SJSA1 (cell line): ENCODE results near the gene SLAMF1. TPM values are rescaled to one million over a fixed set of nuclear protein-coding genes. Genes with fewer than 3 reads are reported as not detected.
A peak's percentile ranks its signal among the peaks of the same experiment; 100 is the strongest.
"Not testable (repeated sequence)": the region's sequence is repeated elsewhere in the genome, so short reads cannot be mapped to it uniquely, and the experiment has no call there.

Experiments used
- DNase-seq, 2 experiments: peaks; one replicate each; pipeline ENCODE4 v3.0.0-alpha.2; 2015 to 2020; ENCODE audit warnings: low spot score in 2 of 2, low read depth in 1 of 2
- H3K27ac ChIP-seq: fragments of 250-450 bp; sonication (Bioruptor Pico); 2 replicates; pipeline ENCODE4 v1.5.1; 2020; ENCODE audit warnings: mild to moderate bottlenecking, moderate library complexity
- H3K27me3 ChIP-seq: fragments of 250-450 bp; sonication (Bioruptor Pico); replicated peaks from 2 replicates; pipeline ENCODE4 v1.5.1; 2020; ENCODE audit warnings: mild to moderate bottlenecking, moderate library complexity
- H3K36me3 ChIP-seq: fragments of 250-450 bp; sonication (Bioruptor Pico); 2 replicates; pipeline ENCODE4 v1.5.1; 2020; ENCODE audit warnings: mild to moderate bottlenecking
- H3K4me1 ChIP-seq: fragments of 250-450 bp; sonication (Bioruptor Pico); replicated peaks from 2 replicates; pipeline ENCODE4 v1.6.1; 2021; ENCODE audit warnings: mild to moderate bottlenecking
- H3K4me3 ChIP-seq: fragments of 250-450 bp; sonication (Bioruptor Pico); 2 replicates; pipeline ENCODE4 v1.5.1; 2020; ENCODE audit warnings: mild to moderate bottlenecking
- H3K9me3 ChIP-seq: fragments of 250-450 bp; sonication (Bioruptor Pico); replicated peaks from 2 replicates; pipeline ENCODE4 v1.5.1; 2020; ENCODE audit warnings: mild to moderate bottlenecking
- total RNA-seq: library from RNA; depleted of rRNA; stranded (reverse); fragments of >200 nt; shearing (Covaris generic); gene quantifications from 2 replicates; pipeline ENCODE4 v1.2.3, GENCODE V29; 2014; rRNA removed

SLAMF1 gene, protein sequence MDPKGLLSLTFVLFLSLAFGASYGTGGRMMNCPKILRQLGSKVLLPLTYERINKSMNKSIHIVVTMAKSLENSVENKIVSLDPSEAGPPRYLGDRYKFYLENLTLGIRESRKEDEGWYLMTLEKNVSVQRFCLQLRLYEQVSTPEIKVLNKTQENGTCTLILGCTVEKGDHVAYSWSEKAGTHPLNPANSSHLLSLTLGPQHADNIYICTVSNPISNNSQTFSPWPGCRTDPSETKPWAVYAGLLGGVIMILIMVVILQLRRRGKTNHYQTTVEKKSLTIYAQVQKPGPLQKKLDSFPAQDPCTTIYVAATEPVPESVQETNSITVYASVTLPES
- total RNA-seq, result not detected in 2 replicates

GRCh38 chr1:160646711-160647328 lies at the start of gene SLAMF1:
Gene SLAMF1 (minus strand): TSS chr1:160647044. CDS start chr1:160646945, 99 bp downstream.
- Histone ChIP-seq H3K27ac (no peak within 1 kb of the TSS), H3K9me3 (no peaks in the 10 kb centered on the region), H3K36me3 (no peaks in the 10 kb centered on the region), H3K27me3 (0 out of 2 replicates have a peak, but pooled peaks cover 7% of the 10 kb centered on the region), H3K4me3 (no peak within 1 kb of the TSS), H3K4me1 (no peaks in the 10 kb centered on the region)
- DNase-seq, result no peak

- not testable (repeated sequence) for DNase-seq, H3K27me3 ChIP-seq, H3K4me1 ChIP-seq, H3K4me3 ChIP-seq, H3K36me3 ChIP-seq, H3K27ac ChIP-seq, H3K9me3 ChIP-seq
Measured at GRCh38 chr1:160692390-160692789, 45.5 kb upstream of the SLAMF1 start.

DNA sequence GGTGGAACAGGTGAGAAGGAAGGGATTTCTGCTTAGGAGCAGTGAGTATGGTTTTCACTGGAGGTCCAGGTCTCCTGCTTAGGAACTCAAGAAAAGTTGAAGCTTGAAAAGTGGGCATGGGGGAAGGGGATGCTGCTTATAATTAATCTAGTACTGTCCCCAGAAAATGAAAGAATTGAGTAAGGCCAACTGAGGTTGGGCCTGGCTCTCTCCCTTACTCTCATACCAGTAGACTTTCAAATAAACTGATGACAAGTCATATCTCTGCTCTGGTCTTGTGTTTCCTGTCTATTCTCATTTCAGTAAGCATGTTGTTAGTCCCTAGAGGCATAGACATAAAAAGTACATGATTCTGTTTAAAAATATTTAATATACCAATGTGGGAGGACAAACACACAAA lies 38.4 kb upstream of the SLAMF1 start:
- H3K4me3 ChIP-seq, result no peak overlapping the region
- H3K27me3 ChIP-seq, result peaks cover 5% of the 10 kb centered on the region; the same call in 1 of the 2 replicates
- no peaks in the 10 kb centered on the region for H3K9me3 ChIP-seq
- no peak overlapping the region for H3K27ac ChIP-seq
- no peaks in the 10 kb centered on the region for H3K4me1 ChIP-seq
- no peak for DNase-seq
- H3K36me3 ChIP-seq, result no peaks in the 10 kb centered on the region

DNA sequence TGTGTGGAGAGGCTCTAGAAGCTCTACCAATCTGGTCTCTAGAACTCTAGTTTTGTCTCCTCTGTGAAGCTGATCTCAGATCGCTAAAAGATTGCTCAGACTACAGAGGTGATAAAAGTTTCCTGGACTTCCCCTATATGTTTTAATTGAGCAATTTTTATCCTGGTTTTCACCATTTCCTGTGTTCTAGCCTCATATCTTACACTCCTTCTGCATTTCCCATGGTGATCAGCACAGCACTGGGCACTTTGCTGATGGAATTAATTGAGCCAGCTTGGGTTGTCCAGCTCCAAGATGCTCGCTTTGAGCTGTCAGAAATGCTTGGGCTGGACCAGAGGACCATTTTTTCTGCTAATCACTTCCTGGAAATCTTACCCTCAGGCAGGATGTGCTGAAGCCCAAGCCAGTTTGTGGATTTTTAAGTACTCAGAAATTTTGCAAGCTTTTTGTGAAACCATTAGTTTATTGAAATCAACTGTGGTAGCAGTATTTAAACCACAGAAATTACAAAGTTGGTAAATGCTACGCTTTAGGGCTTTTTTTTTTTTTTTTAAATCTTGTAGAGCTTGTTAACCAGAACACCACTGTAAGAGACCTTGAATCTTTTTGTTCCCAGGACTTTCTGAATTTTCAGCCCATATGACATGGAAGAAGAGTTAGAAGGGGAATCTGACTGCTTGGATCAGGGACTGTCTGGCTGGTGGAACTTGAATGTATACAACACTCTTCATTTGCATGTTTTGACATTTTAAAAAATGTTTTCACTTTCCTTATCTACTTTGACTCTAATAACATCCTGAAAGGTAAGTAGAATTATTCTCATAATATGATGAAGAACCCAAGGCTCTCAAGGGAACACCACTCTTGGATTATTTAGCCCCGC lies 36.4 kb upstream of the SLAMF1 start:
- DNase-seq, result no peak
- H3K36me3 ChIP-seq, result no peaks in the 10 kb centered on the region

GRCh38 chr1:160681891-160682140 lies 35.0 kb upstream of the SLAMF1 start:
- H3K36me3 ChIP-seq, result no peaks in the 10 kb centered on the region
- no peaks in the 10 kb centered on the region for H3K9me3 ChIP-seq
- H3K4me3 ChIP-seq, result no peak overlapping the region
- peaks cover 5% of the 10 kb centered on the region; the same call in 1 of the 2 replicates for H3K27me3 ChIP-seq
- no peak overlapping the region for H3K27ac ChIP-seq
- H3K4me1 ChIP-seq, result no peaks in the 10 kb centered on the region
- DNase-seq, result no peak

More for the DNA sequence above, 36.4 kb upstream of the SLAMF1 start:
- Histone ChIP-seq H3K27ac (no peak overlapping the region), H3K27me3 (peaks cover 5% of the 10 kb centered on the region; the same call in 1 of the 2 replicates), H3K9me3 (no peaks in the 10 kb centered on the region), H3K4me1 (no peaks in the 10 kb centered on the region), H3K4me3 (no peak overlapping the region)

DNA sequence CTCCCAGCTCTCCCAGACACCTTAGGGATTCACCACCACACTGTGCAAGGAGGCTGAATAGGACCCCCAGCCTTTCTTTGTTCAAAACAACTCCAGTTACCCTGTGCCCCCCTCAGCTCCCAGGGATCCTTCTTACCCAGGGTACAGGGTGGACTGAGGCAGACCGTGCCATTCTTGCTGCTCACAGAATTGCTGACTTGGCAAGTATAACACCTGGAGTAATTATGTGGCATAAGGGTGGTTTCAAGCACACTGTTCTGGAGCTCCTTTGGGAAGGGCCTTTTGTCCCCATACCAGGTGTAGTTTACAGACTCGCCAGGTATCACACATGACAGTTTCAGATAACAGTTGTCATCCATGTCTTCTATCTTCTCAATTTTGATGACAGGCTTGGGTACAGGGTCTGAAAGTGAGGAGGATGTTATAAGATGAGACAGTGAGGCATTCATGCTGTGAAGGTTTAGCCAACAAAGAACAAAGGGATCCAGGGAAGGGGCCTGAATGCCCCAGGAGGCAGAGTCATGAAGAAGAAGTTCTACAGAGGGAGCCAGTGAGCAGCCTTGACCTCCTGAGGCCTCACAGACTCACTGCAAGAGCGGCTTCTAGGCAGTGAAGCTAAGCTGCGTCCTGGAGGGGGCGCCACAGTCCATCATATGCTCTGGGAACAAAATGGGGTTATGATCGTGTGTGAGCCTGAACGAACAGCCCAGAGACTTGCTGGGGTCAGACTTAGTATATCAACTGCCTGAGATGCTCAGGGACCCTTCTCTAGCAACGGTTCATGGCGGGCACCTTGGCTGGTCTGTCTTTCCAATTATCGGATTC lies 34.4 kb upstream of the SLAMF1 start:
- DNase-seq, result peak; percentile 5 to 50
- H3K36me3 ChIP-seq, result no peaks in the 10 kb centered on the region
- H3K4me3 ChIP-seq, result no peak overlapping the region
- H3K4me1 ChIP-seq, result no peaks in the 10 kb centered on the region
- H3K27ac ChIP-seq, result no peak overlapping the region
- no peaks in the 10 kb centered on the region for H3K9me3 ChIP-seq
- peaks cover 5% of the 10 kb centered on the region; the same call in 1 of the 2 replicates for H3K27me3 ChIP-seq

DNA sequence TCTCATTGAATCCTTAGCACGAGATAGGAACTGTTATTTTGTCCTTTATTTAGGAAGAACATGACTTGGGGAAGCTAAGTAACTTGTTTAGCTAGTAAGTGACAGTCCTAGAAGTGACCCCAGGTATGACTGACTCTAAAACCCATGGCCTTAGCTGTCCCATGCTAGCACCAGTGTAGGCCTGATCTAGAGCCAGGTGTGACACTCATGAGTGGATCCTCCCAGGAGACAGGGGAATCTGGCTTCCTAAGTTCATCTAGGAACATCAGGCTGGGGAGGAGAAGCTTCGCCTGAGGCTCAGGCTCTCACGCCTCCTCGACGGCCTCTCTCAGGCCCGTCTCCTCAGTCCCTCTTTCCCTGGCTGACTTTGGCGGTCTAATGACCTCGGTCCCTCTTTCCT lies 33.6 kb upstream of the SLAMF1 start:
- Histone ChIP-seq H3K9me3 (no peaks in the 10 kb centered on the region), H3K36me3 (no peaks in the 10 kb centered on the region), H3K27ac (no peak overlapping the region), H3K27me3 (peaks cover 5% of the 10 kb centered on the region; the same call in 1 of the 2 replicates), H3K4me3 (no peak overlapping the region), H3K4me1 (no peaks in the 10 kb centered on the region)
- DNase-seq, result no peak

DNA sequence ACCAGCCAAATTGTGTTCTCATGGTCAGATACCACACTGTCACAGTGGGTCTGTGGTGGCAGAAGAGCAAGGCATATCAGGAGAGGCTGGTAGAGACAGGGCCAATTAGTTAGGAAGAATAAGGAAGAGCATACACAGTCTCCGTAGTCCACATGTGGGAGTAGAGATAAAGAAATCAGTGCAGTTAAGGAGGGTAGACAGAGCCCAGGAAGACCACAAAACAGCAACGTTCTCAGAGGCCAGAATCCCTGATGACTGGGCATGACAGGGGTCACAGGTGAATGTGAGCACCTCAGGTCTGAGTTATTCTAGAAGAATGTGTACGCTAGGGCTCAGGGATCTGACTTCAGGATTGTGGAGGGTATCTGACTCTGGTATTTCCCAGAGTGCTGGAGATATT lies 33.0 kb upstream of the SLAMF1 start:
- Histone ChIP-seq H3K36me3 (no peaks in the 10 kb centered on the region), H3K9me3 (no peaks in the 10 kb centered on the region), H3K4me1 (no peaks in the 10 kb centered on the region), H3K4me3 (no peak overlapping the region), H3K27me3 (peaks cover 5% of the 10 kb centered on the region; the same call in 1 of the 2 replicates), H3K27ac (no peak overlapping the region)
- DNase-seq, result no peak

DNA sequence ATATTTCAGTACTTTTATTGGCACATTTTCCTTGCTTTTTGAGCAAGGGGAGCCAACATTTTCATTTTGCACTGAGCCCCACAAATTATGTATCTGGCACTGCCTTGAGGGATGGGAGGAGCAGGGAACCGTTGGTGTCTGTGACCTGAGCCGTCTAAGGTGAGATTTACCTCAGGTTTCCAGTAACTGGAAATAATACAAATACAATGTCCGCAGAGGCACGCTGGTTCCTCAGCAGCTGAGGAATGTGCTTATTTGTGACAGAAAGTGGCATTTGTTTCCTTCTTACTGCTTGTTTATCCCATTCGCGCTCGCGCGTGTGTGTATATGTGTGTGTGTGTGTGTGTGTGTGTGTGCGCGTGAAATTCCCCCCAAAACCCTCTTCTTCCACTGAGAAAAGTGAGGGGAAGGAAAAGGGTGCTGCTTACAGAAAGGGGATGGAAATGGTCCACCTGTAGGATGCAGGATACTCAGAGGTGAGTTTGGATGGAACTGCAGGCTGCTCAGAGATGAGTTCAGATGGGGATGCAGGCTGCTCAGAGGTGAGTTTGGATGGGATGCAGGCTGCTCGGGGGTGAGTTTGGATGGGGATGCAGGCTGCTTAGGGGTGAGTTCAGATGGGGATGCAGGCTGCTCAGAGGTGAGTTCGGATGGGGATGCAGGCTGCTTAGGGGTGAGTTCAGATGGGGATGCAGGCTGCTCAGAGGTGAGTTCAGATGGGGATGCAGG lies 30.2 kb upstream of the SLAMF1 start:
- Histone ChIP-seq H3K4me3 (no peak overlapping the region), H3K27ac (no peak overlapping the region)
- DNase-seq, result no peak

GRCh38 chr1:160675641-160676410 lies 29.0 kb upstream of the SLAMF1 start:
- H3K36me3 ChIP-seq, result no peaks in the 10 kb centered on the region
- peak in 1 of 2 experiments; percentile 18 for DNase-seq
- no peaks in the 10 kb centered on the region for H3K9me3 ChIP-seq
- no peak overlapping the region for H3K4me3 ChIP-seq
- no peak overlapping the region for H3K27ac ChIP-seq
- no peaks in the 10 kb centered on the region for H3K4me1 ChIP-seq
- H3K27me3 ChIP-seq, result no peaks in the 10 kb centered on the region

More for the DNA sequence above, 30.2 kb upstream of the SLAMF1 start:
- no peaks in the 10 kb centered on the region for H3K27me3 ChIP-seq
- H3K9me3 ChIP-seq, result no peaks in the 10 kb centered on the region
- no peaks in the 10 kb centered on the region for H3K4me1 ChIP-seq
- no peaks in the 10 kb centered on the region for H3K36me3 ChIP-seq

DNA sequence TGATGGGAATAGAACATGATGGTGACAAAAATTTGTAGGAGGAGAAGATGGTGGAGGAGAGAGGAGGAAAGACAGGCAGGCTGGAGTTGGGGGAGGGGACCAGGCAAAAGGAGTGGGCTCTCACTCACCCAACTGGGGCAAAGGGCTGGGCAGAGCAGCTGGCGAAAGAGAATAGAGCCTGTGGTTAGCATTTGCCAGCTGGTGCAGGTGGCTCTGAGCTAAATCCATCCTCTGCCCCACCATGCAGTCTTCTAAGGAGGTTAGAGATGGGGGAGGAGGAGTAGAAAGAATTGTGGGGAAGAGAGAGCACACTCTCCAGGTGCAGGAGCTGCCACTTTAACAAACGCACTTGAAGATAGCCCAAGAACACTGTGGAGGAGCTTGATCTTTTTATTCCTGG lies 27.6 kb upstream of the SLAMF1 start:
- Histone ChIP-seq H3K9me3 (no peaks in the 10 kb centered on the region), H3K4me3 (no peak overlapping the region), H3K27ac (no peak overlapping the region), H3K27me3 (no peaks in the 10 kb centered on the region), H3K4me1 (no peaks in the 10 kb centered on the region), H3K36me3 (no peaks in the 10 kb centered on the region)
- DNase-seq, result no peak
